H1 (cell line): ENCODE measurements around the gene NR5A1.

Experiments
- ATF2 ChIP-seq: IDR thresholded peaks from 2 replicates; pipeline ENCODE4 v1.6.1; 2012; ENCODE audit warnings: low read length, inconsistent platforms
- BACH1 ChIP-seq: IDR thresholded peaks from 2 replicates; pipeline ENCODE4 v1.6.1; 2012; ENCODE audit warnings: low read length, improper control_type of control experiment
- CTCF ChIP-seq, 3 experiments: IDR thresholded peaks; 1 replicate in 2 of 3; 2 replicates in 1 of 3; pipeline versions ENCODE4 v1.5.1 to v1.6.1; 2011; ENCODE audit warnings: low read length in 3 of 3, mild to moderate bottlenecking in 3 of 3, inconsistent platforms in 2 of 3, low read depth in 1 of 3, moderate library complexity in 1 of 3; ENCODE audit not compliant: insufficient read depth in 1 of 3; ENCODE audit errors: control extremely low read depth in 1 of 3
- EGR1 ChIP-seq: IDR thresholded peaks from 2 replicates; pipeline ENCODE4 v1.6.1; 2011; ENCODE audit warnings: low read depth, low read length, borderline replicate concordance
- EP300 ChIP-seq, 2 experiments: IDR thresholded peaks; 1 replicate in 1 of 2; 2 replicates in 1 of 2; pipeline ENCODE4 v1.6.1; 2011 to 2012; ENCODE audit warnings: low read depth in 2 of 2, low read length in 2 of 2, mild to moderate bottlenecking in 2 of 2, borderline replicate concordance in 1 of 2, inconsistent platforms in 1 of 2, moderate library complexity in 1 of 2
- EZH2 ChIP-seq: fragments of 200-600 bp; sonication (generic); IDR thresholded peaks from 2 replicates; pipeline ENCODE4 v1.7.1; 2012; ENCODE audit warnings: low read depth, mild to moderate bottlenecking, moderate library complexity, low read length, inconsistent platforms; ENCODE audit not compliant: severe bottlenecking
- HDAC6 ChIP-seq: IDR thresholded peaks from one replicate; pipeline ENCODE4 v1.7.1; 2012; ENCODE audit warnings: low read depth, mild to moderate bottlenecking, inconsistent platforms, low read length, moderate library complexity
- MAFK ChIP-seq: IDR thresholded peaks from 2 replicates; pipeline ENCODE4 v1.6.1; 2012; ENCODE audit warnings: low read depth, mild to moderate bottlenecking, improper control_type of control experiment, low read length
- POLR2A ChIP-seq, 2 experiments: IDR thresholded peaks; 1 replicate in 1 of 2; 2 replicates in 1 of 2; pipeline ENCODE4 v1.6.1; 2011; ENCODE audit warnings: low read depth in 2 of 2, low read length in 2 of 2, mild to moderate bottlenecking in 2 of 2; ENCODE audit errors: control extremely low read depth in 1 of 2
- POLR2AphosphoS5 ChIP-seq: IDR thresholded peaks from 2 replicates; pipeline ENCODE4 v1.6.1; 2011; ENCODE audit warnings: low read depth, low read length
- RBBP5 ChIP-seq: IDR thresholded peaks from 2 replicates; pipeline ENCODE4 v1.7.1; 2012; ENCODE audit warnings: low read depth, mild to moderate bottlenecking, inconsistent platforms, low read length, moderate library complexity, borderline replicate concordance
- SP1 ChIP-seq: IDR thresholded peaks from 2 replicates; pipeline ENCODE4 v1.6.1; 2011; ENCODE audit warnings: low read depth, low read length
- USF2 ChIP-seq: IDR thresholded peaks from 2 replicates; pipeline ENCODE4 v1.6.1; 2011; ENCODE audit warnings: low read length, improper control_type of control experiment

GRCh38 chr9:124549016-124549415, 41.8 kb upstream of the NR5A1 start:
- no peak for TF ChIP-seq EP300 (IDR thresholded peaks at IDR 0.05; ENCODE audit: borderline replicate concordance in 1 of 2, low read depth in 2 of 2, low read length in 2 of 2)
- TF ChIP-seq EGR1 = no peak
- TF ChIP-seq MAFK = no peak
- no peak for TF ChIP-seq CTCF (IDR thresholded peaks at IDR 0.05; ENCODE audit: control extremely low read depth in 1 of 3, insufficient read depth in 1 of 3, low read depth in 1 of 3, low read length in 3 of 3)
- TF ChIP-seq POLR2AphosphoS5 = no peak
- TF ChIP-seq POLR2A (IDR thresholded peaks at IDR 0.05; ENCODE audit: control extremely low read depth in 1 of 2, low read depth in 2 of 2, low read length in 2 of 2) = no peak
- no peak for TF ChIP-seq ATF2
- no peak for TF ChIP-seq RBBP5
- TF ChIP-seq USF2 = no peak
- TF ChIP-seq SP1 = no peak
- no peak for TF ChIP-seq HDAC6
- no peak for TF ChIP-seq BACH1
- TF ChIP-seq EZH2 = no peak
